NCI-H2029 treated with DMSO at 0.1 percent for 48 hours (cell line): ENCODE results near the gene TYRP1.

ENCODE experiments used
- DNase-seq: peaks from one replicate; lab custom pipeline; 2025; lab: John Stamatoyannopoulos, UW

The TYRP1 gene

GRCh38 chr9:12730927-12731326 is 37.7 kb downstream of the TYRP1 start:
- no peak for DNase-seq

GRCh38 chr9:12732971-12733370 is 39.8 kb downstream of the TYRP1 start:
- DNase-seq = no peak

- no peak for DNase-seq
These were observed 42.5 kb downstream of the TYRP1 start for GRCh38 chr9:12735665-12736064.

GRCh38 chr9:12737871-12738270 is 44.7 kb downstream of the TYRP1 start:
- DNase-seq = no peak

- DNase-seq = no peak
These were observed 45.9 kb downstream of the TYRP1 start for GRCh38 chr9:12739014-12739652.

- DNase-seq = no peak
These were observed 47.7 kb downstream of the TYRP1 start for GRCh38 chr9:12740845-12741244.

- DNase-seq = no peak
These were observed 54.8 kb downstream of the TYRP1 start for GRCh38 chr9:12748016-12748415.

- no peak for DNase-seq
These were observed 55.8 kb downstream of the TYRP1 start for GRCh38 chr9:12748954-12749353.

GRCh38 chr9:12753931-12754330 is 60.7 kb downstream of the TYRP1 start:
- no peak for DNase-seq

- DNase-seq = peak; percentile 33
These were observed 66.6 kb downstream of the TYRP1 start for GRCh38 chr9:12759761-12760160.
